DOHH2 (cell line): ENCODE results near the gene JAM2.

Experiments used
- EZH2phosphoT487 ChIP-seq: fragments of 200-600 bp; sonication (generic); IDR thresholded peaks from 2 replicates; pipeline ENCODE4 v1.6.1; 2017; ENCODE audit warnings: borderline replicate concordance, mild to moderate bottlenecking, antibody characterized with exemption, low read length, moderate library complexity, mixed read lengths
- TF ChIP-seq, protein P1 (sequence below): fragments of 200-600 bp; sonication (generic); IDR thresholded peaks from one replicate; pipeline ENCODE4 v1.5.1; 2014; ENCODE audit warnings: antibody characterized with exemption, mild to moderate bottlenecking, low read depth, low read length; ENCODE audit not compliant: poor library complexity, severe bottlenecking

DNA sequence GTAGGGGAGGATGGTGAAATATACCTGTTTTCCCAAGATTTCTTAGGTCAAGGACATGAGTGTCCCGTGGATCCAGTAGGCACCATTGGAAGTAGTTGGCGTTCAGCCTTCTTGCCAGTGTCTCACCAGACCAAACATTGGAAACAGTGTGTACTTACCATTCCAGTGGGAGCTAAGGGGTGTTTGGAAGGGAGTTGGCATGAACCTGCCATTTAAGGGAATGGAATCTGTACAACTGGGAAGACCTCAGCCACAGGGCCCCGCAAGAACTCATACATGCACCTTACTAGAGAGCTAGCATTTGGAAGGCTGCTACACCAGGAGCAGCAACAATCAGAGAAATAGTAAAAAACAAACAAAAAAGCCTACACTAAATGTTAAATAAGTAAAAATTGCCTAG lies 82.9 kb downstream of the JAM2 start:
- TF ChIP-seq, protein P1, sequence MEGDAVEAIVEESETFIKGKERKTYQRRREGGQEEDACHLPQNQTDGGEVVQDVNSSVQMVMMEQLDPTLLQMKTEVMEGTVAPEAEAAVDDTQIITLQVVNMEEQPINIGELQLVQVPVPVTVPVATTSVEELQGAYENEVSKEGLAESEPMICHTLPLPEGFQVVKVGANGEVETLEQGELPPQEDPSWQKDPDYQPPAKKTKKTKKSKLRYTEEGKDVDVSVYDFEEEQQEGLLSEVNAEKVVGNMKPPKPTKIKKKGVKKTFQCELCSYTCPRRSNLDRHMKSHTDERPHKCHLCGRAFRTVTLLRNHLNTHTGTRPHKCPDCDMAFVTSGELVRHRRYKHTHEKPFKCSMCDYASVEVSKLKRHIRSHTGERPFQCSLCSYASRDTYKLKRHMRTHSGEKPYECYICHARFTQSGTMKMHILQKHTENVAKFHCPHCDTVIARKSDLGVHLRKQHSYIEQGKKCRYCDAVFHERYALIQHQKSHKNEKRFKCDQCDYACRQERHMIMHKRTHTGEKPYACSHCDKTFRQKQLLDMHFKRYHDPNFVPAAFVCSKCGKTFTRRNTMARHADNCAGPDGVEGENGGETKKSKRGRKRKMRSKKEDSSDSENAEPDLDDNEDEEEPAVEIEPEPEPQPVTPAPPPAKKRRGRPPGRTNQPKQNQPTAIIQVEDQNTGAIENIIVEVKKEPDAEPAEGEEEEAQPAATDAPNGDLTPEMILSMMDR: no peak
- no peak for TF ChIP-seq EZH2phosphoT487
